ENCODE data around the gene ZNF580.
A peak's percentile ranks its signal among the peaks of the same experiment; 100 is the strongest.

- TF ChIP-seq CTCF (IDR thresholded peaks at IDR 0.05) (peak; percentile 89 to 95 (median 92)), POLR2A (IDR thresholded peaks at IDR 0.05) (no peak)
Observed at GRCh38 chr19:55632463-55632834, 8.4 kb upstream of the ZNF580 start.
